ENCODE results near the gene FSIP2.

The FSIP2 gene

DNA sequence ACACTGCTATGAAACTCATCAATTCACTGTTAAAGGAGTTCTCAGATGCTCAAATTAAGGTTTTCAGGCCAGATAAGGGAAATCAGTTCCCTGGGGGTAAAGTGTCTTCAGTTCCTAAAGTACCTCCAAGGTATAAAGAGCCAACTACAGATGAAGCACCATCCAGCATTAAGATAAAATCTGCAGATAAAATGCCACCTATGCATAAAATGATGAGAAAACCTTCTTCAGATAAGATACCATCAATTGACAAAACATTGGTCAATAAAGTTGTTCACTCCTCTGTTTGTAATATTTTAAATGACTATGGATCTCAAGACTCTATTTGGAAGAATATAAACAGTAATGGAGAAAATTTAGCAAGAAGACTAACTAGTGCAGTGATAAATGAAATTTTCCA is 68.2 kb downstream of the FSIP2 start:
- no peak for DNase-seq (ENCODE audit: low read depth)
- TF ChIP-seq, protein P1, sequence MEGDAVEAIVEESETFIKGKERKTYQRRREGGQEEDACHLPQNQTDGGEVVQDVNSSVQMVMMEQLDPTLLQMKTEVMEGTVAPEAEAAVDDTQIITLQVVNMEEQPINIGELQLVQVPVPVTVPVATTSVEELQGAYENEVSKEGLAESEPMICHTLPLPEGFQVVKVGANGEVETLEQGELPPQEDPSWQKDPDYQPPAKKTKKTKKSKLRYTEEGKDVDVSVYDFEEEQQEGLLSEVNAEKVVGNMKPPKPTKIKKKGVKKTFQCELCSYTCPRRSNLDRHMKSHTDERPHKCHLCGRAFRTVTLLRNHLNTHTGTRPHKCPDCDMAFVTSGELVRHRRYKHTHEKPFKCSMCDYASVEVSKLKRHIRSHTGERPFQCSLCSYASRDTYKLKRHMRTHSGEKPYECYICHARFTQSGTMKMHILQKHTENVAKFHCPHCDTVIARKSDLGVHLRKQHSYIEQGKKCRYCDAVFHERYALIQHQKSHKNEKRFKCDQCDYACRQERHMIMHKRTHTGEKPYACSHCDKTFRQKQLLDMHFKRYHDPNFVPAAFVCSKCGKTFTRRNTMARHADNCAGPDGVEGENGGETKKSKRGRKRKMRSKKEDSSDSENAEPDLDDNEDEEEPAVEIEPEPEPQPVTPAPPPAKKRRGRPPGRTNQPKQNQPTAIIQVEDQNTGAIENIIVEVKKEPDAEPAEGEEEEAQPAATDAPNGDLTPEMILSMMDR (IDR thresholded peaks at IDR 0.05; ENCODE audit: low read depth, low read length, missing control alignments), result no peak
- no peak overlapping the region for H3K4me3 ChIP-seq (ENCODE audit: low read depth, low read length)
- in situ Hi-C loops (cut with HindIII; ENCODE audit: low sequenced_read_pairs), result no loop called here

DNA sequence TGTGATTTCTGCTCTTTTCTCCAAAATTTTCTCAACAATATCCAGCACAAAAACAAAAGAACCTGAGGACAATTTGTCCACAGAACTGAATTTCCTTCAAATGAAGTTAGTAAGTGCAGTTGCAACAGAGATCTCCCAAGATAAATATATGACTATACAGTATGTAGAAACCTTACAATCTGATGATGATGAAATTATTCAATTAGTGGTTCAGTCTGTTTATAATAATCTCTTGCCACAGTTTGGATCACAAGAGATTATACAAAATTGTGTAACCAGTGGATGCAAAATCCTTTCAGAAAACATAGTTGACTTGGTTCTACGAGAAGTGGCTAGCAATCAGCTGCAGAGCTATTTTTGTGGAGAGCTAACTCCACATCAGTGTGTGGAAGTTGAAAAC is 68.7 kb downstream of the FSIP2 start:
- no peak overlapping the region for H3K4me3 ChIP-seq (ENCODE audit: low read depth, low read length)
- TF ChIP-seq, protein P1 (IDR thresholded peaks at IDR 0.05; ENCODE audit: low read depth, low read length, missing control alignments), result no peak
- no peak for DNase-seq (ENCODE audit: low read depth)
- in situ Hi-C loops (cut with HindIII; ENCODE audit: low sequenced_read_pairs), result no loop called here

DNA sequence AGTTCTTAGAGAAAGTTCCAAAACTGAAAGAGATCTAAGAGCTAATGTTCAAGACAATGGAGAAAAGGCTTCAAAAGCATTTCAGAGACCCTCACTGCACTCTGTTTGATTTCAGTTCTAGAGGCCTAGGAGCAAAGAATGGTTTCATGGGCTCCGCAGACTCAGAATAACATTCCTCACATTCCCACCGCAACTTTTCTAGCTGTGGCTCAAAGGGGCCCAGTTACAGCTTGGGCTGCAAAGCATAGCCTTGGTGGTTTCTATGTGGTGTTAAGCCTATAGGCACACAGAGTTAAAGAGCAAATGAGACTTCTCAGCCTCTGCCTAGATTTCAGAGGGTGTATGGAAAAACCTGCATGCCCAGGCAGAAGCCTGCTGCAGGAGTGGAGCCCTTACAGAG is 73.0 kb downstream of the FSIP2 start:
- DNase-seq (ENCODE audit: low read depth), result no peak
- H3K4me3 ChIP-seq (ENCODE audit: low read depth, low read length), result no peak overlapping the region
- in situ Hi-C loops (cut with HindIII; ENCODE audit: low sequenced_read_pairs), result no loop called here
- TF ChIP-seq, protein P1 (IDR thresholded peaks at IDR 0.05; ENCODE audit: low read depth, low read length, missing control alignments), result no peak

DNA sequence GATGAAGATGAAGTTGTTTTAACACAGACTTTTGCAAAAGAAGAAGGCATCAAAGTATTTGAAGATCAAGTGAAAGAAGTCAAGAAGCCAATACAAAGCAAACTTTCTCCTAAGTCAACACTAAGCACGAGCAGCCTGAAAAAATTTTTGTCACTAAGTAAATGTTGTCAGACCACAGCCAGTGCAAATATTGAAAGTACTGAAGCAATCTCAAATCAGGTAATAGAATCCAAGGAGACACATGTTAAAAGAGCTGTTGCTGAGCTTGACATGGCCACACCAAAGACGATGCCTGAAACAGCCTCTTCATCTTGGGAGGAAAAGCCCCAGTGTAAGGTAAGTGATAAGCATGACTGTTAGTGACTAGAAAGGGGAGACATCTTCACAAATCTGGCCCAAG is 75.1 kb downstream of the FSIP2 start:
- H3K4me3 ChIP-seq (ENCODE audit: low read depth, low read length), result no peak overlapping the region
- in situ Hi-C loops (cut with HindIII; ENCODE audit: low sequenced_read_pairs), result no loop called here
- DNase-seq (ENCODE audit: low read depth), result no peak
- TF ChIP-seq, protein P1 (IDR thresholded peaks at IDR 0.05; ENCODE audit: low read depth, low read length, missing control alignments), result no peak

DNA sequence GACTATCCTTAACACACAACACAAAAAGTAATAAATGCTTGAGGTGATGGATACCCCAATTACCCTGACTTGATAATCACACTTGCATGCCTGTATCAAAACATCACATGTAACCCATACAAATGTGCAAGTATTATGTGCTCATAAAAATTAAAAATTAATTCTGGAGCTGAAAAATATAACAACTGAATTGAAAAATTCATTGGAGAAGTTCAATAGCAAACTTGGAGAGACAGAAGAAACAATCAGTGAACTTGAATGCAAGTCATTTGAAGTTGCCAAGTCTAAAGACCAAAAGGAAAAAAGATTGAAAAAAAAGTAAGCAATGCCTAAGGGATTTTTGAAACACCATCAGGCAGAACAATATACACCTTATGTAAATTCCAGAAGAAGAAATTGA is 79.4 kb downstream of the FSIP2 start:
- TF ChIP-seq, protein P1 (IDR thresholded peaks at IDR 0.05; ENCODE audit: low read depth, low read length, missing control alignments), result no peak
- DNase-seq (ENCODE audit: low read depth), result no peak
- H3K4me3 ChIP-seq (ENCODE audit: low read depth, low read length), result no peak overlapping the region
- in situ Hi-C loops (cut with HindIII; ENCODE audit: low sequenced_read_pairs), result no loop called here

DNA sequence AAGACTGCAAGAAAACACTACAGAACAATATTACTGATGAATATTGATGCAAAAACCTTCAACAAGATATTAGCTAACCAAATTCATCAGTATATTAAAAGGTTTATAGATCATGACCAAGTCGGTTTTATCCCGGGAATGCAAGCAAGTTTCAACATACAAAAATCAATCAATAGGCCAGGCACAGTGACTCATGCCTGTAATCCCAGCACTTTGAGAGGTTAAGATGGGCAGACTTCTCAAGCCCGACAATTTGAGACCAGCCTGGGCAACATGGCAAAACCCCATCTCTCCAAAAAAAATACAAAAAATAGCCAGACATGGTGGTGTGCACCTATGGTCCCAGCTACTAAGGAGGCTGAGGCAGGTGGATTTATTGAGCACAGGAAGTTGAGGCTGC is 82.9 kb downstream of the FSIP2 start:
- in situ Hi-C loops (cut with HindIII; ENCODE audit: low sequenced_read_pairs), result no loop called here
- no peak overlapping the region for H3K4me3 ChIP-seq (ENCODE audit: low read depth, low read length)
- TF ChIP-seq, protein P1 (IDR thresholded peaks at IDR 0.05; ENCODE audit: low read depth, low read length, missing control alignments), result no peak
- DNase-seq (ENCODE audit: low read depth), result no peak

DNA sequence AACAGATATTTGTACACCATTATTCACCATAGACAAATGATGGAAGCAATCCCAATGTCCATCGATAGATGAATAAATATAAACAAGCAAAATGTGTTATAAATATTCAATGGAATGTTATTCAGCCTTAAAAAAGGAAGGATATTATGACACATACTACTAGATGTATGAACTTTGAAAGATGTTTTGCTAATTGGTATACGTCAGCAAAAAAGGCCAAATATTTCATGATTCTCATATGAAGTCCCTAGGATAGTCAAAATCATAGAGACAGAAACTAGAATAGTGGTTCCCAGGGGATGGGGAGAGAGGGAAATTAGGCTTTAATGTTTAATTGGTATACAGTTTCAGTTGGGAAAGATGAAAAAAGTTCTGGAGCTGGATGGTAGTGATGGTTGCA is 85.2 kb downstream of the FSIP2 start:
- TF ChIP-seq, protein P1 (IDR thresholded peaks at IDR 0.05; ENCODE audit: low read depth, low read length, missing control alignments), result no peak
- H3K4me3 ChIP-seq (ENCODE audit: low read depth, low read length), result no peak overlapping the region
- no peak for DNase-seq (ENCODE audit: low read depth)
- in situ Hi-C loops (cut with HindIII; ENCODE audit: low sequenced_read_pairs), result no loop called here
